ENCODE data around the gene C2orf69.

C2orf69 gene

DNA sequence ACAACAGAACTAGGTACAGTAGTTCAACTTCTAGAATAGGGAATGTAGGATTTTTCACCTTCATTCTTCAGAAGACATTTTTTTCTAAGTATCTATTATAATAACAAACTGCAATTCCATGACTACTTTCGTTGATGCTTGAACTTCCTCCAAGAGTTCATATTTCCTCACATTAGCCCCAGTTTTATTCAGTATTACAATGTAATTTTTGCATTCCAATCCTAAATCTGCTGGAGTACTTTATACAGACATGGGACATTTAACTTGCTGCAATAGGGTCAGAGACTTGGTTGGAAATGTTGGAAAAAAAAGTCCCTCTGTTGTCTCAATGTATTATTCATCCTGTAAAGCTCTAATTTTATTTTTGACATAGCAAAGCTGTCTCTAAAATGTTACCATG is 40.5 kb upstream of the C2orf69 start:
- DNase-seq (ENCODE audit: insufficient read length, low spot score), result no peak
- no peak for FAIRE-seq
- TF ChIP-seq, protein P1, sequence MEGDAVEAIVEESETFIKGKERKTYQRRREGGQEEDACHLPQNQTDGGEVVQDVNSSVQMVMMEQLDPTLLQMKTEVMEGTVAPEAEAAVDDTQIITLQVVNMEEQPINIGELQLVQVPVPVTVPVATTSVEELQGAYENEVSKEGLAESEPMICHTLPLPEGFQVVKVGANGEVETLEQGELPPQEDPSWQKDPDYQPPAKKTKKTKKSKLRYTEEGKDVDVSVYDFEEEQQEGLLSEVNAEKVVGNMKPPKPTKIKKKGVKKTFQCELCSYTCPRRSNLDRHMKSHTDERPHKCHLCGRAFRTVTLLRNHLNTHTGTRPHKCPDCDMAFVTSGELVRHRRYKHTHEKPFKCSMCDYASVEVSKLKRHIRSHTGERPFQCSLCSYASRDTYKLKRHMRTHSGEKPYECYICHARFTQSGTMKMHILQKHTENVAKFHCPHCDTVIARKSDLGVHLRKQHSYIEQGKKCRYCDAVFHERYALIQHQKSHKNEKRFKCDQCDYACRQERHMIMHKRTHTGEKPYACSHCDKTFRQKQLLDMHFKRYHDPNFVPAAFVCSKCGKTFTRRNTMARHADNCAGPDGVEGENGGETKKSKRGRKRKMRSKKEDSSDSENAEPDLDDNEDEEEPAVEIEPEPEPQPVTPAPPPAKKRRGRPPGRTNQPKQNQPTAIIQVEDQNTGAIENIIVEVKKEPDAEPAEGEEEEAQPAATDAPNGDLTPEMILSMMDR (IDR thresholded peaks at IDR 0.05; ENCODE audit: insufficient read depth, missing control alignments), result no peak

DNA sequence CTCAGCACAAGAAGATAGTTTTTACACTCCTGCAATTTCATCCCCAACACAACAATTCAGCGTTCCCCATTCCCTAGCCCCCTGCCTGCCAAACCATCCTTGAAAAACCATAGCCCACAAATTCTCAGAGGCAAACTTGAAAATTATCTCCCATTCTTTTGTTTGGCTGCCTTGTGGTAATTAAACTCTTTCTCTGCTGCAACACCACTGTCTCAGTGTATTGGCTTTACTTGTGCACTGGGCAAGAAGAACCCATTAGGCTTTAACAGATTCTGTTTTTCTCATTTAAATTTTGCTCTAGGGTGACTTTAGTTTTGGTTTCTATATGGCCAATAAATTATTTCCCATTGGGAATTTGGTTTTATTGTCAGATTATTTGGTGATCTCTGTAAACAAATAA is 36.9 kb upstream of the C2orf69 start:
- no peak for FAIRE-seq
- no peak for DNase-seq (ENCODE audit: insufficient read length, low spot score)
- TF ChIP-seq, protein P1 (IDR thresholded peaks at IDR 0.05; ENCODE audit: insufficient read depth, missing control alignments), result no peak

DNA sequence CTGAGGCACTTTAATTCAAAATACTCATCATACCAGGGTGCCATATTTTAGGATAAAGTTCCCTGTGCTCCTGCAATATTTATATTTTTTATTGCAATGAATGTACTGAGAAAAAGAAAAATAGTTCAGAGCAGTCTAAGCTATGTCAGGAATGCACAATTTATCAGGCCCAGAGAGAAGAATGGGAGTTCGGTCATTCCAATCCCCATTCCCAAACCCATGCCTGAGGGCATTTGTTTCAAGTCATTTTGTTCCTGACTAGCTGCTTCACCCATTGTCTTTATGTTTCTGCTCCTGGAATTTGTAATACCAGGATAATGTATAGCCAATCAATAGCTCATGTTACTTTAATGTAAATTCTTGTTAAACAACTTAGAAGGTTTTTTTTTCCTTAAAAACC is 35.7 kb upstream of the C2orf69 start:
- FAIRE-seq (no peak), DNase-seq (ENCODE audit: insufficient read length, low spot score) (no peak)
- TF ChIP-seq, protein P1 (IDR thresholded peaks at IDR 0.05; ENCODE audit: insufficient read depth, missing control alignments), result no peak

DNA sequence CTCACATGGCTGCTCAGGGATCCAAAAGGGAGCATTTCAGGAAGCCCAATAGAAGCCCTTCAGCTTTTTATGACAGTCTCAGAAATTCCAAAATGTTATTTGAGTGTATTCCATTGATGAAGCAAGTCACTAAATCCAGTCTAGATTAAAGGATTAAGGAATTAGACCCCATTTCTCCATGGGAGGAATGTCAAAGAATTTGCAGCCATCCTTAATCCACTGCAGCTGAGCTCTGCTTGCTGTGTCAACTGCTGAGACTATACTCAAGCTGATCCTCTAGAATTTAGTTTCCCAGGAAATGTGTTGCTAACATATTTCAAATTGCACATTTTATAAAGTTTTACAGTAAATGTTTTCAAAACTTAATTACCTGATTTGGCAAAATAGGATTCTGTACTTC is 28.4 kb upstream of the C2orf69 start:
- TF ChIP-seq, protein P1 (IDR thresholded peaks at IDR 0.05; ENCODE audit: insufficient read depth, missing control alignments), result no peak
- DNase-seq (ENCODE audit: insufficient read length, low spot score) (no peak), FAIRE-seq (no peak)

DNA sequence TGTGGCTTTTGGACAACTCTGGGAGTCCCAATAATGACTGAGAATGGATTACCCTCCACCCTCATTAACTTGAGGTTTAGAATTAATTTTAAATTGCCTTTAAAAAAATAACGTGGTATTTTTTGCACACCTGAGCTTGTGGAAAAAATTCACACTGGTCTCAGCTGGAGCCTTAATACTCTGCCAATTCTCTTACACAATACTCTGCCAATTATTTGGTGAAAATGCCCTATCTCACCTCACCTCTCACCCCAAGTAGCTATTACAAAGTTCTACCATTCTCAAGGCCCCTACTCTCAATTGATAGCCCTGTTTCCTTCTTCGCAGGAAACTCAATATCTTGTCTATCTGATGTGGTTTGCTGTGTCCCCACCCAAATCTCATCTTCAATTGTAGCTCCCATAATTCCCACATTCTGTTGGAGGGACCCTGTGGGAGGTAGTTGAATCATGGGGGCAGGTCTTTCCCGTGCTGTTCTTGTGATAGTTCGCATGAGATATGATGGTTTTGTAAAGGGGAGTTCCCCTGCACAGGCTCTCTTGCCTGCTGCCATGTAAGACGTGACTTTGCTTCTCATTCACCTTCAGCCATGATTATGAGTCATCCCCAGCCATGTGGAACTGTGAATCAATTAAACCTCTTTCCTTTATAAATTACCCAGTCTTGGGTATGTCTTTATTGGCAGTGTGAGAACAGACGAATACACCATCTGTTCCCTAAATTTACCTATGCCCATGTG is 27.4 kb upstream of the C2orf69 start:
- TF ChIP-seq, protein P1 (IDR thresholded peaks at IDR 0.05; ENCODE audit: insufficient read depth, missing control alignments), result no peak
- FAIRE-seq, result no peak
- DNase-seq (ENCODE audit: insufficient read length, low spot score), result no peak

DNA sequence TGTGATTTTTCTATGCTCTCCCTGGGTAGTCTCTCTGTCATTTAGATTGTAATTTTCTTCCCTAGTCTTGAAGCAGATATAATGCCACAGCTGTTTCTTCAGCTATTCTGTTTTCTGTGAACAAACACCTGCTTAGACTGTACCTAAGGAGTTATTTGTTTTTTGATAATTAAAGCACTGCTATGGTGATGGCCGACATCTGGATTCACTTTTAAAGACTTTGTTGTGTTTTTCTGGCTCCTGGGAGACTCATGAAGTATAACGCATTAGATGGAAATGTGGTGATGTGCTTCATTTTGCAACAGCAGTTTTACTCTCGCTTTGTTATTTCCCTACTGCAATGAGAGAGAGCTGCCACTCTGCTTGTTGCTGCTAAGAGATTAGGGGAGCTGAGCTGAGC is 15.7 kb upstream of the C2orf69 start:
- TF ChIP-seq, protein P1 (IDR thresholded peaks at IDR 0.05; ENCODE audit: insufficient read depth, missing control alignments), result no peak
- FAIRE-seq (no peak), DNase-seq (ENCODE audit: insufficient read length, low spot score) (no peak)

DNA sequence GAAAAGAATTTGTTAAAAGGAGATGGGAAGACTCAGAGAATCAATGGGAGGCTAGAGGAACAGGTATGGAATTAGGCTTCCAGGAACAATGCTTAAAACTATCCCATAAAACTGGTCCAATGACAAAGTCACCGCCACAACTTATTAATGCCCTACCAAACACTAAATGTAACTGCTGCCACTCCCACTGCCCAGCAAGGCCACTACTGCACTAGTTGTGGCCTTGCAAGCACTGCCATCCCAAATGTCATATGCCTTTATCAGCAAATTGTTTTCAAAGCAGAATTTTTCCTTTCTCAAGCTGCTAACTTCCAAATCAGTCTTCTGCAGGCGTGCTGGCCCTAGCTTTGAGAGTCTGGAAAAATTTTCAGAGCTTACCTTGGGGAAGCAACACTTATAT is 14.5 kb upstream of the C2orf69 start:
- DNase-seq (ENCODE audit: insufficient read length, low spot score) (no peak), FAIRE-seq (no peak)
- TF ChIP-seq, protein P1 (IDR thresholded peaks at IDR 0.05; ENCODE audit: insufficient read depth, missing control alignments), result no peak
